ENCODE measurements around the gene ICAM5.

Gene ICAM5

DNA sequence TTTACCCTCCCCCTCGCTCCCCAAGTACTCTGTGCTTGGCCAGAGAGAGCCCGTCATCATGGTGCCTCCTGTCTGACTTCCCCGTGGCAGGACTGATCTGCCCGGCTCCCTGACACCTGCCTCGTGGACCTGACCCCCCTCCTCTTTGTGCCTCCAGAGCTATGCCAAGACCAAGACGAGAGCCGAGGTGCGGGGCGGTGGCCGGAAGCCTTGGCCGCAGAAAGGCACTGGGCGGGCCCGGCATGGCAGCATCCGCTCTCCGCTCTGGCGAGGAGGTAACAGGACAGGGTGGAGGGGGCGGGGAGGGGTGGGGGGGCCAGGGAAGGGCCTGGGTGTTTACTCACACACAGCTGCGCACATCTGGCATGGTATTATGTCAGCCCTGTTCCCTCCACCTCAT, 33.2 kb upstream of the ICAM5 start:
- no peak for DNase-seq
- no peaks in the 10 kb centered on the region for H4K20me1 ChIP-seq (ENCODE audit: insufficient read depth, low read length)
- no peak overlapping the region for H2AFZ ChIP-seq (ENCODE audit: low read length)
- H3K27ac ChIP-seq (ENCODE audit: low read length) = no peak overlapping the region
- TF ChIP-seq EZH2phosphoT487 (IDR thresholded peaks at IDR 0.05; ENCODE audit: low read length) (no peak), EZH2 (optimal IDR thresholded peaks at IDR 0.05; ENCODE audit: low read depth, low read length) (no peak)
- TF ChIP-seq, protein P1, sequence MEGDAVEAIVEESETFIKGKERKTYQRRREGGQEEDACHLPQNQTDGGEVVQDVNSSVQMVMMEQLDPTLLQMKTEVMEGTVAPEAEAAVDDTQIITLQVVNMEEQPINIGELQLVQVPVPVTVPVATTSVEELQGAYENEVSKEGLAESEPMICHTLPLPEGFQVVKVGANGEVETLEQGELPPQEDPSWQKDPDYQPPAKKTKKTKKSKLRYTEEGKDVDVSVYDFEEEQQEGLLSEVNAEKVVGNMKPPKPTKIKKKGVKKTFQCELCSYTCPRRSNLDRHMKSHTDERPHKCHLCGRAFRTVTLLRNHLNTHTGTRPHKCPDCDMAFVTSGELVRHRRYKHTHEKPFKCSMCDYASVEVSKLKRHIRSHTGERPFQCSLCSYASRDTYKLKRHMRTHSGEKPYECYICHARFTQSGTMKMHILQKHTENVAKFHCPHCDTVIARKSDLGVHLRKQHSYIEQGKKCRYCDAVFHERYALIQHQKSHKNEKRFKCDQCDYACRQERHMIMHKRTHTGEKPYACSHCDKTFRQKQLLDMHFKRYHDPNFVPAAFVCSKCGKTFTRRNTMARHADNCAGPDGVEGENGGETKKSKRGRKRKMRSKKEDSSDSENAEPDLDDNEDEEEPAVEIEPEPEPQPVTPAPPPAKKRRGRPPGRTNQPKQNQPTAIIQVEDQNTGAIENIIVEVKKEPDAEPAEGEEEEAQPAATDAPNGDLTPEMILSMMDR (IDR thresholded peaks at IDR 0.05; ENCODE audit: low read length) = no peak
- no peak overlapping the region for H3K4me2 ChIP-seq (ENCODE audit: low read depth, low read length)
- H3K79me2 ChIP-seq (ENCODE audit: low read length) = peaks cover 32% of the 10 kb centered on the region
- H3K27me3 ChIP-seq (replicated peaks; ENCODE audit: insufficient read depth, low read length) = no peaks in the 10 kb centered on the region
- H3K4me3 ChIP-seq (ENCODE audit: low read length) = no peak overlapping the region
- no peaks in the 10 kb centered on the region for H3K9me3 ChIP-seq (replicated peaks; ENCODE audit: insufficient read depth, low read length)
- no peak overlapping the region for H3K9ac ChIP-seq (ENCODE audit: low read length)
- H3K9me2 ChIP-seq (replicated peaks; ENCODE audit: insufficient read depth, low read length) = no peaks in the 10 kb centered on the region
- 0 out of 2 replicates have a peak, but pooled peaks cover 5% of the 10 kb centered on the region for H3K4me1 ChIP-seq (ENCODE audit: low read length)
- no peaks in the 10 kb centered on the region for H3F3A ChIP-seq (ENCODE audit: insufficient read depth, low read length)
- peaks cover 4% of the 10 kb centered on the region for H3K36me3 ChIP-seq (replicated peaks; ENCODE audit: insufficient read depth, low read length)

DNA sequence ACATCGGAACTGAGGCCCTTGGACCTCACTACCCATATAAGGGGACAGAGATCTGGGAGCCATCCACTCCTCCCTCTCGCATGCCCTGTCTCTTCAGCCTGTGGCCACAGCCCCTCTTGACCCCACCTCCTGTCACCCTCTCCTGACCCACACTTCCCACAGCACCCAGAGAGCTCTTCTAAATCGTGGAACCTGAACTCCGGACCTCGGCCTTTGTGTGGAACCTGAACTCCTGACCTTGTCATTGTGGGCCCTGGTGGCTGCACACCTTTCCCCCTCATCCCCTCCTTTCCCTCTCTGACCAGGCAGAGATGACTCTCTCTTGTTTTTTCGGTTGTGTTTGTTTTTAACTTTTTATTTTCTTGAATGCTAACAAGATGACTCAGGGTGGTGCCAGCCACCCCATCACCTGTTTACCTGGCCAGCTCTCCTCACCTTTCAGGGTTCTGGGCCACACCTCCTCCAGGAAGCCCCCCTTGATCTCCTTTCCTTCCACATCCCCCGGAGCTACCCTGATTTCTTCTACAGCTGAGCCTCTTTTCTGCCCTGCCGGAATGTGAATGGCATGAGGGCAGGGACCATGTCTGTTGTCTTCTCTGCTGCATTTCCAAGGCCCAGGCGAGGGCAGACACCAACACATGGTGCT, 32.7 kb upstream of the ICAM5 start:
- Histone ChIP-seq H3K36me3 (replicated peaks; ENCODE audit: insufficient read depth, low read length) (peaks cover 4% of the 10 kb centered on the region), H2AFZ (ENCODE audit: low read length) (no peak overlapping the region), H3K4me1 (ENCODE audit: low read length) (0 out of 2 replicates have a peak, but pooled peaks cover 5% of the 10 kb centered on the region), H3K4me3 (ENCODE audit: low read length) (no peak overlapping the region), H3K27ac (ENCODE audit: low read length) (no peak overlapping the region), H3K9me3 (replicated peaks; ENCODE audit: insufficient read depth, low read length) (no peaks in the 10 kb centered on the region), H3K27me3 (replicated peaks; ENCODE audit: insufficient read depth, low read length) (no peaks in the 10 kb centered on the region), H3F3A (ENCODE audit: insufficient read depth, low read length) (no peaks in the 10 kb centered on the region), H4K20me1 (ENCODE audit: insufficient read depth, low read length) (no peaks in the 10 kb centered on the region), H3K79me2 (ENCODE audit: low read length) (peaks cover 30% of the 10 kb centered on the region), H3K9me2 (replicated peaks; ENCODE audit: insufficient read depth, low read length) (no peaks in the 10 kb centered on the region), H3K4me2 (ENCODE audit: low read depth, low read length) (no peak overlapping the region), H3K9ac (ENCODE audit: low read length) (no peak overlapping the region)
- no peak for DNase-seq
- TF ChIP-seq, protein P1 (IDR thresholded peaks at IDR 0.05; ENCODE audit: low read length) = no peak
- no peak for TF ChIP-seq EZH2phosphoT487 (IDR thresholded peaks at IDR 0.05; ENCODE audit: low read length)
- no peak for TF ChIP-seq EZH2 (optimal IDR thresholded peaks at IDR 0.05; ENCODE audit: low read depth, low read length)

GRCh38 chr19:10258080-10258710, 31.6 kb upstream of the ICAM5 start:
- no peaks in the 10 kb centered on the region for H3K9me3 ChIP-seq (replicated peaks; ENCODE audit: insufficient read depth, low read length)
- H3K4me3 ChIP-seq (ENCODE audit: low read length) = no peak overlapping the region
- H3K79me2 ChIP-seq (ENCODE audit: low read length) = peaks cover 20% of the 10 kb centered on the region
- no peaks in the 10 kb centered on the region for H3F3A ChIP-seq (ENCODE audit: insufficient read depth, low read length)
- TF ChIP-seq EZH2phosphoT487 (IDR thresholded peaks at IDR 0.05; ENCODE audit: low read length) = no peak
- peaks cover 4% of the 10 kb centered on the region for H3K36me3 ChIP-seq (replicated peaks; ENCODE audit: insufficient read depth, low read length)
- no peak overlapping the region for H3K4me2 ChIP-seq (ENCODE audit: low read depth, low read length)
- H3K9me2 ChIP-seq (replicated peaks; ENCODE audit: insufficient read depth, low read length) = no peaks in the 10 kb centered on the region
- DNase-seq = no peak
- no peaks in the 10 kb centered on the region for H4K20me1 ChIP-seq (ENCODE audit: insufficient read depth, low read length)
- no peaks in the 10 kb centered on the region for H3K4me1 ChIP-seq (ENCODE audit: low read length)
- no peak overlapping the region for H3K9ac ChIP-seq (ENCODE audit: low read length)
- no peak overlapping the region for H3K27ac ChIP-seq (ENCODE audit: low read length)
- no peak overlapping the region for H2AFZ ChIP-seq (ENCODE audit: low read length)
- H3K27me3 ChIP-seq (replicated peaks; ENCODE audit: insufficient read depth, low read length) = no peaks in the 10 kb centered on the region

Data from MM.1S (cell line).